Testis (tissue), 3 donors: ENCODE results near the gene AKAP3. TPM values are rescaled to one million over a fixed set of nuclear protein-coding genes. Genes with fewer than 3 reads are reported as not detected.

Experiments
- DNase-seq: peaks from one replicate; pipeline ENCODE4 v3.0.0-alpha.2; 2019
- H3K27ac ChIP-seq, 2 donors: fragments of 200-600 bp; sonication (generic); one replicate each; pipeline ENCODE4 v1.5.1; 2019
- H3K27me3 ChIP-seq: fragments of 200-600 bp; sonication (generic); one replicate; pipeline ENCODE4 v1.5.1; 2019
- H3K36me3 ChIP-seq: fragments of 200-600 bp; sonication (generic); one replicate; pipeline ENCODE4 v1.5.1; 2017; ENCODE audit warnings: low read depth; ENCODE audit errors: missing control alignments
- H3K4me1 ChIP-seq: fragments of 200-600 bp; sonication (generic); one replicate; pipeline ENCODE4 v1.5.1; 2019
- H3K4me3 ChIP-seq, 2 donors: fragments of 200-600 bp; sonication (generic); one replicate each; pipeline ENCODE4 v1.5.1; 2017 to 2019
- H3K9me3 ChIP-seq: fragments of 200-600 bp; sonication (generic); one replicate; pipeline ENCODE4 v1.5.1; 2017
- POLR2A ChIP-seq: fragments of 450-650 bp; IDR thresholded peaks from one replicate; pipeline ENCODE4 v1.6.1; 2017; ENCODE audit warnings: antibody characterized with exemption, mild to moderate bottlenecking, moderate library complexity
- WGBS, 2 donors: methylation state at CpG; one replicate each; pipeline ENCODE4 v1.1.5; 2018; 5-methylcytosine and 5-hydroxymethylcytosine counted together
- intact Hi-C: fragments of 100-400 bp; cut with DNase I; formaldehyde crosslinking; loops from one replicate; pipeline ENCODE4 v1.15.1; 2023; ENCODE audit warnings: low total_unique reads
- polyA plus RNA-seq: library from polyadenylated mRNA; stranded (reverse); fragments of 350-450 nt; fragmentation: Illumina TruSeq; extraction: RNeasy Lipid Tissue Mini Kit (QIAGEN cat#74804); gene quantifications from one replicate; pipeline ENCODE4 v1.2.3, GENCODE V29; 2014; ENCODE audit warnings: low read depth, low replicate concordance; ENCODE audit not compliant: insufficient read depth
- total RNA-seq, 2 donors: library from RNA; depleted of rRNA; stranded (reverse); fragments of >200 nt; gene quantifications; one replicate each; pipeline ENCODE4 v1.2.3, GENCODE V29; 2016
- TF ChIP-seq, protein P1 (sequence below), 3 experiments: fragments of 450-650 bp in 2 of 3; fragments of 200-600 bp in 1 of 3; sonication (generic) in 1 of 3; IDR thresholded peaks; one replicate each; pipeline ENCODE4 v1.5.1; 2016 to 2019; ENCODE audit warnings: antibody characterized with exemption in 3 of 3, mild to moderate bottlenecking in 2 of 3, moderate library complexity in 1 of 3

Gene AKAP3
- total and polyA plus RNA-seq, 3 donors from 2014 or later = 71.0 to 251 (median 145) TPM

DNA sequence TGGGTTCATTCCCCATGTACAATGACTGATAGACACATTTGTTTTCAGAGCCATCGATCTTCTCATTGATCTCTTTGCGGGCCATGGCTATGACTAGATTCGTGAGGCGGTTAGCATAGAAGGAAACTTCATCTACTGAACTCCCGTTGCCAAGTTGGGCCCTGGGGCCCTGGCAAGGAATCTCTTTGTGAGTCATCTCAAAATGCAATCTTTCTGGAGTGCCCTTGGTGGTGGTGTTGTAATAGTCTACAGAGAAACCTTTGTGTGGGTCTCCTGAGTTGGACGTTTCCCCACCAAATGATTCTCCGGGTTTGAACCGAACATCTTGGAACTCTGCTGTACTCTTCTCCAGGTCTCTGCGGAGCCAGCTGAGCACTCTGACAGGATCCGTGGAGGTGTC lies 20.4 kb downstream of the AKAP3 start:
- TF ChIP-seq, protein P1, sequence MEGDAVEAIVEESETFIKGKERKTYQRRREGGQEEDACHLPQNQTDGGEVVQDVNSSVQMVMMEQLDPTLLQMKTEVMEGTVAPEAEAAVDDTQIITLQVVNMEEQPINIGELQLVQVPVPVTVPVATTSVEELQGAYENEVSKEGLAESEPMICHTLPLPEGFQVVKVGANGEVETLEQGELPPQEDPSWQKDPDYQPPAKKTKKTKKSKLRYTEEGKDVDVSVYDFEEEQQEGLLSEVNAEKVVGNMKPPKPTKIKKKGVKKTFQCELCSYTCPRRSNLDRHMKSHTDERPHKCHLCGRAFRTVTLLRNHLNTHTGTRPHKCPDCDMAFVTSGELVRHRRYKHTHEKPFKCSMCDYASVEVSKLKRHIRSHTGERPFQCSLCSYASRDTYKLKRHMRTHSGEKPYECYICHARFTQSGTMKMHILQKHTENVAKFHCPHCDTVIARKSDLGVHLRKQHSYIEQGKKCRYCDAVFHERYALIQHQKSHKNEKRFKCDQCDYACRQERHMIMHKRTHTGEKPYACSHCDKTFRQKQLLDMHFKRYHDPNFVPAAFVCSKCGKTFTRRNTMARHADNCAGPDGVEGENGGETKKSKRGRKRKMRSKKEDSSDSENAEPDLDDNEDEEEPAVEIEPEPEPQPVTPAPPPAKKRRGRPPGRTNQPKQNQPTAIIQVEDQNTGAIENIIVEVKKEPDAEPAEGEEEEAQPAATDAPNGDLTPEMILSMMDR (IDR thresholded peaks at IDR 0.05) = no peak
- no peak for TF ChIP-seq POLR2A
- WGBS, 2 donors = 92 to 94% methylated on average over 10 of the region's 10 CpGs
- DNase-seq = no peak
- no peak overlapping the region for H3K27ac ChIP-seq
- H3K36me3 ChIP-seq = no peaks in the 10 kb centered on the region
- intact Hi-C loops = no loop called here
- H3K4me1 ChIP-seq = no peaks in the 10 kb centered on the region
- H3K4me3 ChIP-seq = no peak overlapping the region
- no peaks in the 10 kb centered on the region for H3K9me3 ChIP-seq
- no peaks in the 10 kb centered on the region for H3K27me3 ChIP-seq

DNA sequence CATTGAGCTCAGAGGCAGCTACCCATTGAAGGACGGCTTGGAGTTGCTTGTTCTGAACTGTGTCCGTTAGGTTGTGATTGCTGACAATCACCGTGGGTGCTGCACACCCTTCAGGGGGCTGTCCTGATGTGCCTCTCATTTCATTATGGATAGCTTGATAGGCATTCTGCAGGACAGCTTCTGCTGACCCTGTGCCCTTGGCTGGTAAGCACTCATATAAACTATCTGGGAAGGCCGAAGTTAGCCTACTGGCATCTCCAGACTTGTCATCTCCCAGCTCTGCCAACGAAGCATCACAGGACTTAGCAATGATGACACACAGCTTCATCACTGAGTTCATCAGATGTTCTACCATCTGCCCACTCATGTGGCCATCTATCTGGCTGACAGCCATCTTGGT lies 22.3 kb downstream of the AKAP3 start:
- Histone ChIP-seq H3K4me3 (no peak overlapping the region), H3K36me3 (no peaks in the 10 kb centered on the region), H3K27me3 (no peaks in the 10 kb centered on the region), H3K9me3 (no peaks in the 10 kb centered on the region), H3K27ac (no peak overlapping the region), H3K4me1 (no peaks in the 10 kb centered on the region)
- 87 to 93% methylated on average over 4 to 5 of the region's 5 CpGs for WGBS, 2 donors
- intact Hi-C loops = no loop called here
- TF ChIP-seq POLR2A = no peak
- TF ChIP-seq, protein P1 (IDR thresholded peaks at IDR 0.05) = no peak
- no peak for DNase-seq

DNA sequence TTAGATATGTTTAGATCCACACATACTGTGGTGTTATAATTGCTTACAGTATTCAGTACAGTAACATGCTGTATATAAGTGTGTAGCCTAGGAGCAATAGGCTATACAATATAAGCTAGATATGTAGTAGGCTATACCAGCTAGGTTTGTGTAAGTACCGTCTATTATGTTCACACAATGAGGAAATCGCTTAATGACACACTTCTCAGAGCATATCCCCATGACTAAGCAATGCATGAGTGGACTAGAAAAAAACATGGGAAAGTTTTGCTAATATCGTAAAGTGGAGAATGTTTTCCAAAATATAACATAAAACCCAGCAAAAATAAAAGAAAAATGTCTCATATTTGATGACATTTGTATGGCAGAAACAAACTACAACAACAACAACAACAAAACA lies 27.3 kb downstream of the AKAP3 start:
- no peaks in the 10 kb centered on the region for H3K4me1 ChIP-seq
- TF ChIP-seq, protein P1 (IDR thresholded peaks at IDR 0.05) = no peak
- no peak for TF ChIP-seq POLR2A
- 93 to 96% methylated on average over 3 of the region's 3 CpGs for WGBS, 2 donors
- intact Hi-C loops = no loop called here
- H3K27me3 ChIP-seq = no peaks in the 10 kb centered on the region
- no peak for DNase-seq
- no peak overlapping the region for H3K27ac ChIP-seq
- H3K4me3 ChIP-seq = no peak overlapping the region
- H3K36me3 ChIP-seq = no peaks in the 10 kb centered on the region
- no peaks in the 10 kb centered on the region for H3K9me3 ChIP-seq

DNA sequence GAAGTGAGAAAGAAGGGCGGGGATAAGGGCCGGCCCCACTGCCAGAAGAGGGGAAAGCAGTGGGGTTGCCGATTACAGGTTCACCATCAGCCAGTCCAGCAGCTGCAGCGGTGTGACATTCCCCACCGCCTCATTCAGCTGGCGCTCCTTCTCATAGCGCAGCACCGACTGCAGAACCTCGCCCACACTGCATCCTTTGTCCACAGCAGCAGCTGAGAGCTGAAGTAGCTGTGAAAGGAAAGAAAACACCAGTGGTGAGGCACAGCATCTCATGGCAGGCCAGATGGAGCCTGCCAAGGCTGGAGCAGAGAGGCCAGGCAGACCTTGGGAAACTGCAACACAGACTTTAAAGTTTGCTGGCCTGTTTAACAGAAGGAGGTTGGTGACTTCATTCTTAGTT lies 33.2 kb downstream of the AKAP3 start:
- H3K36me3 ChIP-seq = no peaks in the 10 kb centered on the region
- DNase-seq = no peak
- WGBS, 2 donors = 85 to 87% methylated on average over 9 of the region's 9 CpGs
- H3K27me3 ChIP-seq = no peaks in the 10 kb centered on the region
- intact Hi-C loops = no loop called here
- no peaks in the 10 kb centered on the region for H3K9me3 ChIP-seq
- no peak overlapping the region for H3K4me3 ChIP-seq
- H3K4me1 ChIP-seq = no peaks in the 10 kb centered on the region
- H3K27ac ChIP-seq = no peak overlapping the region
- TF ChIP-seq, protein P1 (IDR thresholded peaks at IDR 0.05) = no peak
- TF ChIP-seq POLR2A = no peak

DNA sequence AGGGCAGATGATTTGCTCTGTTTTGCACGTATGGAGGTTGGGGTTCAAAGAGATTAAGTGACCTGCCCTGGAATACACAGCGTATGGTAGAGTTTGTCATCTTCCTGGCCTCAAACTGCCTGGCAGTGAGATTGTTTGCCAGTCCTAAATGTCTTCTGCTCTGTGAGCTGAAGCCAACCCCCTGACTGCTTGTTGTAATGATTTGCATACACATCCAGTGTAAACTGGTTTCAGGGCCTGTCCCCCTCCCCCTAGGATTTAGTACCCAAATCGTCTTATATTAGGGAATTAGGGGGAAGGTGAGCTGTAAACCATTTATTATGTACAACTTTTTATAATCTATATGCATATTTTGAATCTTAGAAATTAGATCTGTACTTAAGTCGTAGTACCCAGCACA lies 38.4 kb downstream of the AKAP3 start:
- TF ChIP-seq POLR2A = no peak
- TF ChIP-seq, protein P1 (IDR thresholded peaks at IDR 0.05) = no peak
- WGBS, 2 donors = 67 to 74% methylated on average over 4 of the region's 4 CpGs
- no peak for DNase-seq
- intact Hi-C loops = no loop called here
- peaks cover 2% of the 10 kb centered on the region for H3K4me1 ChIP-seq
- no peaks in the 10 kb centered on the region for H3K36me3 ChIP-seq
- H3K9me3 ChIP-seq = no peaks in the 10 kb centered on the region
- no peaks in the 10 kb centered on the region for H3K27me3 ChIP-seq
- H3K4me3 ChIP-seq = no peak overlapping the region
- H3K27ac ChIP-seq = no peak overlapping the region
